IMR-90 (cell line): ENCODE data around the gene FUBP1. TPM values are rescaled to one million over a fixed set of nuclear protein-coding genes. Genes with fewer than 3 reads are reported as not detected.

Experiments
- ATAC-seq: fragments of 200-7000 bp; cut with Tn5 transposase; 2 replicates; pipeline ENCODE4 v1.9.1; 2020; ENCODE audit warnings: low read depth, mild to moderate bottlenecking, moderate library complexity
- BruUV-seq: library from RNA; stranded (reverse); fragments of 400-500 nt; replicated peaks from 2 replicates; lab custom pipeline; 2021; lab: Mats Ljungman, UMichigan
- CTCF ChIA-PET: fragments of 300-600 bp; formaldehyde crosslinking; extraction: SDS; loops from one replicate; lab custom pipeline; 2021; ENCODE audit warnings: antibody characterized with exemption; lab: Yijun Ruan, JAX
- POLR2A ChIA-PET: fragments of 300-600 bp; sonication (Branson Sonifier 250); formaldehyde crosslinking; loops from one replicate; lab custom pipeline; 2022; ENCODE audit warnings: antibody characterized with exemption; ENCODE audit not compliant: unreplicated experiment; lab: Charles Lee
- DNase-seq: peaks from one replicate; pipeline ENCODE4 v3.0.0; 2013
- H2AFZ ChIP-seq: replicated peaks from 2 replicates; pipeline ENCODE3; 2013; ENCODE audit warnings: low read length, mild to moderate bottlenecking; ENCODE audit not compliant: poor library complexity
- H2AK5ac ChIP-seq: 2 replicates; pipeline ENCODE4 v1.6.1; 2013; ENCODE audit warnings: low read depth, low read length, inconsistent platforms
- H2AK9ac ChIP-seq: replicated peaks from 2 replicates; pipeline ENCODE3; 2013; ENCODE audit warnings: mild to moderate bottlenecking, low read depth, low read length, moderate library complexity; ENCODE audit not compliant: poor library complexity
- H2BK120ac ChIP-seq: 2 replicates; pipeline ENCODE4 v1.6.1; 2013; ENCODE audit warnings: low read depth, low read length, inconsistent platforms
- H2BK15ac ChIP-seq: 3 replicates; pipeline ENCODE4 v1.6.1; 2013; ENCODE audit warnings: low read depth, low read length, inconsistent platforms
- H2BK20ac ChIP-seq: 2 replicates; pipeline ENCODE4 v1.6.1; 2013; ENCODE audit warnings: low read depth, mild to moderate bottlenecking, inconsistent platforms, low read length, moderate library complexity
- H2BK5ac ChIP-seq: 2 replicates; pipeline ENCODE4 v1.6.1; 2013; ENCODE audit warnings: mild to moderate bottlenecking, low read depth, low read length, inconsistent platforms; ENCODE audit not compliant: poor library complexity, severe bottlenecking
- H3K14ac ChIP-seq: replicated peaks from 2 replicates; pipeline ENCODE4 v1.6.1; 2013; ENCODE audit warnings: low read depth, low read length, inconsistent platforms
- H3K18ac ChIP-seq: 2 replicates; pipeline ENCODE4 v1.6.1; 2013; ENCODE audit warnings: low read depth, low read length, control low read depth
- H3K23ac ChIP-seq: 2 replicates; pipeline ENCODE4 v1.6.1; 2013; ENCODE audit warnings: low read depth, low read length, inconsistent platforms
- H3K27ac ChIP-seq: 2 replicates; pipeline ENCODE4 v1.5.1; 2013; ENCODE audit warnings: mild to moderate bottlenecking, control low read depth, low read length; ENCODE audit not compliant: insufficient read depth
- H3K27me3 ChIP-seq: 2 replicates; pipeline ENCODE4 v1.6.1; 2013; ENCODE audit warnings: low read length; ENCODE audit not compliant: control insufficient read depth, insufficient read depth
- H3K36me3 ChIP-seq: 2 replicates; pipeline ENCODE4 v1.6.1; 2013; ENCODE audit warnings: low read length, mixed read lengths; ENCODE audit not compliant: control insufficient read depth, insufficient read depth
- H3K4ac ChIP-seq: 2 replicates; pipeline ENCODE4 v1.6.1; 2013; ENCODE audit warnings: low read depth, low read length, inconsistent platforms
- H3K4me1 ChIP-seq: 2 replicates; pipeline ENCODE4 v1.6.1; 2013; ENCODE audit warnings: low read length, mixed read lengths; ENCODE audit not compliant: control insufficient read depth, insufficient read depth
- H3K4me2 ChIP-seq: 2 replicates; pipeline ENCODE4 v1.6.1; 2013; ENCODE audit warnings: low read depth, mild to moderate bottlenecking, control low read depth, low read length, moderate library complexity
- H3K4me3 ChIP-seq: 2 replicates; pipeline ENCODE4 v1.5.1; 2013; ENCODE audit warnings: low read depth, mild to moderate bottlenecking, control low read depth, low read length, moderate library complexity; ENCODE audit not compliant: insufficient read depth
- H3K56ac ChIP-seq: 2 replicates; pipeline ENCODE4 v1.6.1; 2013; ENCODE audit warnings: low read length, inconsistent platforms; ENCODE audit not compliant: insufficient read depth; ENCODE audit errors: extremely low read depth
- H3K79me1 ChIP-seq, 2 experiments: 2 replicates each; pipeline ENCODE4 v1.6.1; 2013; ENCODE audit warnings: low read length in 2 of 2, inconsistent platforms in 1 of 2, low read depth in 1 of 2
- H3K9ac ChIP-seq: 2 replicates; pipeline ENCODE4 v1.6.1; 2013; ENCODE audit warnings: low read depth, low read length, control low read depth
- H3K9me1 ChIP-seq: 2 replicates; pipeline ENCODE4 v1.6.1; 2013; ENCODE audit warnings: low read length, inconsistent platforms; ENCODE audit not compliant: insufficient read depth
- H3K9me3 ChIP-seq: 2 replicates; pipeline ENCODE4 v1.6.1; 2013; ENCODE audit warnings: low read length; ENCODE audit not compliant: control insufficient read depth, insufficient read depth
- H4K20me1 ChIP-seq: 2 replicates; pipeline ENCODE4 v1.6.1; 2013; ENCODE audit warnings: low read length, inconsistent platforms; ENCODE audit not compliant: insufficient read depth
- H4K5ac ChIP-seq: 2 replicates; pipeline ENCODE4 v1.6.1; 2013; ENCODE audit warnings: mild to moderate bottlenecking, low read depth, low read length, control low read depth
- H4K8ac ChIP-seq, 2 experiments: 2 replicates each; pipeline ENCODE4 v1.6.1; 2013; ENCODE audit warnings: low read depth in 2 of 2, low read length in 2 of 2, control low read depth in 1 of 2, inconsistent platforms in 1 of 2
- H4K91ac ChIP-seq: 2 replicates; pipeline ENCODE4 v1.6.1; 2013; ENCODE audit warnings: low read depth, low read length, inconsistent platforms; ENCODE audit not compliant: insufficient read depth
- CEBPB ChIP-seq: IDR thresholded peaks from 2 replicates; pipeline ENCODE4 v1.6.1; 2012; ENCODE audit warnings: low read depth, low read length, improper control_type of control experiment
- CTCF ChIP-seq: conservative IDR thresholded peaks from 2 replicates; pipeline ENCODE4 v1.5.1; 2012; ENCODE audit warnings: mild to moderate bottlenecking, low read depth, low read length, improper control_type of control experiment
- MXI1 ChIP-seq: IDR thresholded peaks from 2 replicates; pipeline ENCODE4 v1.6.1; 2012; ENCODE audit warnings: low read depth, mild to moderate bottlenecking, low read length, moderate library complexity, borderline replicate concordance
- RFX5 ChIP-seq: IDR thresholded peaks from 2 replicates; pipeline ENCODE4 v1.8.0; 2012; ENCODE audit warnings: low read depth, mild to moderate bottlenecking, low read length, moderate library complexity
- SMC3 ChIP-seq: fragments of 150-350 bp; IDR thresholded peaks from 2 replicates; pipeline ENCODE4 v1.6.1; 2016; ENCODE audit warnings: low read depth, mild to moderate bottlenecking, antibody characterized with exemption, low read length, moderate library complexity
- USF2 ChIP-seq: fragments of 150-350 bp; IDR thresholded peaks from 2 replicates; pipeline ENCODE4 v1.6.1; 2017; ENCODE audit warnings: mild to moderate bottlenecking, antibody characterized with exemption, low read length, low read depth
- WGBS, 2 experiments: methylation state at CpG; one replicate each; pipeline versions ENCODE4 v1.1.5 to v1.1.7; 2013; ENCODE audit warnings: missing lambda C conversion rate in 2 of 2; ENCODE audit not compliant: insufficient read length in 1 of 2; ENCODE audit errors: extremely low coverage in 2 of 2; 5-methylcytosine and 5-hydroxymethylcytosine counted together
- dilution Hi-C: fragments of 300-500 bp; cut with HindIII; formaldehyde crosslinking; loops from one replicate; pipeline ENCODE4 v1.14.3; 2018; ENCODE audit warnings: low sequenced_read_pairs; ENCODE audit not compliant: unreplicated experiment
- in situ Hi-C: fragments of 300-500 bp; cut with MboI; formaldehyde crosslinking; loops from 3 replicates; pipeline ENCODE4 v1.14.3; 2019; ENCODE audit warnings: low sequenced_read_pairs, inconsistent platforms, mixed read lengths
- intact Hi-C: fragments of 100-400 bp; cut with micrococcal nuclease; formaldehyde crosslinking; loops from 2 replicates; pipeline ENCODE4 v1.10.0; 2022
- polyA plus RNA-seq, 3 experiments: library from polyadenylated mRNA; depleted of rRNA; stranded (reverse); fragments of >200 nt; gene quantifications; 2 replicates each; pipeline ENCODE4 v1.2.3, GENCODE V29; 2012; ENCODE audit warnings: low replicate concordance in 1 of 3
- total RNA-seq: library from RNA; depleted of rRNA; stranded (reverse); fragments of >200 nt; gene quantifications from 2 replicates; pipeline ENCODE4 v1.2.3, GENCODE V29; 2012

The FUBP1 gene
- total and polyA plus RNA-seq, 2 of the 4 experiments (the other 2 are of a cell fraction), result 94.7 to 129 TPM

GRCh38 chr1:77984629-77985028 lies 5.8 kb upstream of the FUBP1 start:
- H4K20me1 ChIP-seq, result no peaks in the 10 kb centered on the region
- TF ChIP-seq SMC3 (no peak), RFX5 (no peak), USF2 (no peak), MXI1 (no peak), CTCF (no peak), CEBPB (no peak)
- H3K18ac ChIP-seq, result no peak overlapping the region
- no peak overlapping the region for H2AK9ac ChIP-seq
- WGBS, 2 experiments, result no CpG with 5 or more reads among the region's 4 CpGs
- no peak overlapping the region for H2BK5ac ChIP-seq
- no TSS peak for BruUV-seq
- no peak overlapping the region for H3K27ac ChIP-seq
- no peak overlapping the region for H2AK5ac ChIP-seq
- peaks cover 19 to 43% of the 10 kb centered on the region in 2 experiments for H3K79me1 ChIP-seq
- DNase-seq (no peak), ATAC-seq (no peak)
- no peak overlapping the region for H3K4me3 ChIP-seq
- H3K27me3 ChIP-seq, result no peaks in the 10 kb centered on the region
- no peak overlapping the region for H3K9ac ChIP-seq
- no peak overlapping the region for H2AFZ ChIP-seq
- H3K4me1 ChIP-seq, result peaks cover 6% of the 10 kb centered on the region; the same call in 1 of the 2 replicates
- H4K5ac ChIP-seq, result no peak overlapping the region
- intact Hi-C loops, result no loop called here
- H3K9me1 ChIP-seq, result 0 out of 2 replicates have a peak, but pooled peaks cover 6% of the 10 kb centered on the region
- POLR2A ChIA-PET, result no interaction called here
- H2BK20ac ChIP-seq, result no peak overlapping the region
- H4K91ac ChIP-seq, result no peak overlapping the region
- CTCF ChIA-PET, result no interaction called here
- no peak overlapping the region for H4K8ac ChIP-seq
- dilution Hi-C loops, result no loop called here
- H3K4me2 ChIP-seq, result no peak overlapping the region; the same call in 1 of the 2 replicates
- no peak overlapping the region for H2BK120ac ChIP-seq
- H3K14ac ChIP-seq, result no peak overlapping the region
- in situ Hi-C loops, result no loop called here
- no peak overlapping the region for H3K4ac ChIP-seq
- no peak overlapping the region for H3K56ac ChIP-seq
- H3K9me3 ChIP-seq, result no peaks in the 10 kb centered on the region
- H3K23ac ChIP-seq, result no peak overlapping the region
- H2BK15ac ChIP-seq, result no peak overlapping the region
- H3K36me3 ChIP-seq, result no peaks in the 10 kb centered on the region
